PC-3 (cell line): ENCODE measurements around the gene ACTMAP. TPM values are rescaled to one million over a fixed set of nuclear protein-coding genes. Genes with fewer than 3 reads are reported as not detected.

Experiments
- ATAC-seq: fragments of 200-7000 bp; cut with Tn5 transposase; 2 replicates; pipeline ENCODE4 v1.9.1; 2020; ENCODE audit warnings: mild to moderate bottlenecking, moderate library complexity
- BruUV-seq: library from RNA; stranded (reverse); fragments of 400-500 nt; replicated peaks from 2 replicates; lab custom pipeline; 2021; lab: Mats Ljungman, UMichigan
- CTCF ChIA-PET: fragments of 300-600 bp; sonication (Branson Sonifier 250); formaldehyde crosslinking; loops from one replicate; lab custom pipeline; 2022; ENCODE audit warnings: antibody characterized with exemption; lab: Charles Lee
- POLR2A ChIA-PET: fragments of 300-600 bp; sonication (Branson Sonifier 250); formaldehyde crosslinking; loops from one replicate; lab custom pipeline; 2022; ENCODE audit warnings: antibody characterized with exemption; ENCODE audit not compliant: unreplicated experiment; lab: Charles Lee
- DNase-seq: peaks from one replicate; pipeline ENCODE4 v3.0.0-alpha.2; 2015
- H2AFZ ChIP-seq: fragments of 300-600 bp; sonication (generic); 2 replicates; pipeline ENCODE4 v1.6.0; 2016; ENCODE audit warnings: antibody characterized with exemption, low read length
- H3F3A ChIP-seq: fragments of 300-600 bp; sonication (generic); one replicate; pipeline ENCODE4 v1.6.0; 2017; ENCODE audit warnings: antibody characterized with exemption, low read length, control low read depth, mild to moderate bottlenecking; ENCODE audit not compliant: unreplicated experiment
- H3K27ac ChIP-seq: fragments of 300-600 bp; sonication (generic); 2 replicates; pipeline ENCODE4 v1.5.1; 2016; ENCODE audit warnings: mild to moderate bottlenecking, low read length
- H3K27me3 ChIP-seq: fragments of 300-600 bp; sonication (generic); 2 replicates; pipeline ENCODE4 v1.6.1; 2016; ENCODE audit warnings: low read length, mixed read lengths
- H3K36me3 ChIP-seq: fragments of 300-600 bp; sonication (generic); 2 replicates; pipeline ENCODE4 v1.6.1; 2016; ENCODE audit warnings: low read depth, mixed run types, low read length, mixed read lengths
- H3K4me1 ChIP-seq: fragments of 300-600 bp; sonication (generic); 2 replicates; pipeline ENCODE4 v1.5.1; 2016; ENCODE audit warnings: low read length; ENCODE audit not compliant: insufficient read depth
- H3K4me2 ChIP-seq: fragments of 300-600 bp; sonication (generic); 2 replicates; pipeline ENCODE4 v1.6.0; 2016; ENCODE audit warnings: low read length
- H3K4me3 ChIP-seq: fragments of 300-600 bp; sonication (generic); 2 replicates; pipeline ENCODE4 v1.5.1; 2016; ENCODE audit warnings: mild to moderate bottlenecking, low read length, mixed read lengths
- H3K79me2 ChIP-seq: fragments of 300-600 bp; sonication (generic); 2 replicates; pipeline ENCODE4 v1.6.1; 2017; ENCODE audit warnings: low read length, mixed read lengths
- H3K9ac ChIP-seq: fragments of 300-600 bp; sonication (generic); 2 replicates; pipeline ENCODE4 v1.6.0; 2016; ENCODE audit warnings: mild to moderate bottlenecking, low read length
- H3K9me2 ChIP-seq: fragments of 300-600 bp; sonication (generic); replicated peaks from 2 replicates; pipeline ENCODE4 v1.6.1; 2016; ENCODE audit warnings: mixed run types, low read length, mixed read lengths
- H3K9me3 ChIP-seq: fragments of 300-600 bp; sonication (generic); 2 replicates; pipeline ENCODE4 v1.6.1; 2016; ENCODE audit warnings: low read length, mixed read lengths
- H4K20me1 ChIP-seq: fragments of 300-600 bp; sonication (generic); 2 replicates; pipeline ENCODE4 v1.6.1; 2016; ENCODE audit warnings: low read length, mixed read lengths
- CTCF ChIP-seq: fragments of 300-600 bp; sonication (generic); conservative IDR thresholded peaks from 2 replicates; pipeline ENCODE4 v1.5.1; 2017; ENCODE audit warnings: antibody characterized with exemption, low read depth, mild to moderate bottlenecking, low read length
- EZH2 ChIP-seq: fragments of 300-600 bp; sonication (generic); IDR thresholded peaks from one replicate; pipeline ENCODE4 v1.6.1; 2017; ENCODE audit warnings: antibody characterized with exemption, mild to moderate bottlenecking, low read length; ENCODE audit not compliant: unreplicated experiment
- EZH2phosphoT487 ChIP-seq: fragments of 300-600 bp; sonication (generic); IDR thresholded peaks from 2 replicates; pipeline ENCODE4 v1.6.1; 2018; ENCODE audit warnings: mild to moderate bottlenecking, antibody characterized with exemption, low read length, borderline replicate concordance
- intact Hi-C: fragments of 100-400 bp; cut with micrococcal nuclease; formaldehyde crosslinking; loops from 2 replicates; pipeline ENCODE4 v1.9.0; 2023
- total RNA-seq: library from RNA; depleted of rRNA; stranded (reverse); fragments of >200 nt; gene quantifications from 2 replicates; pipeline ENCODE4 v1.2.3, GENCODE V29; 2014

ACTMAP gene
- total RNA-seq, 1 experiment from 2014 or later = 0.40 TPM

GRCh38 chr19:40777645-40777936, 27.3 kb upstream of the ACTMAP start:
- TF ChIP-seq CTCF (no peak), EZH2phosphoT487 (no peak), EZH2 (no peak)
- H3K27ac ChIP-seq = peak overlapping the region; percentile 72
- H3K79me2 ChIP-seq = no peaks in the 10 kb centered on the region
- peak overlapping the region; percentile 74 for H3K4me3 ChIP-seq
- no peaks in the 10 kb centered on the region for H3K9me2 ChIP-seq
- no peaks in the 10 kb centered on the region for H3F3A ChIP-seq
- H3K4me1 ChIP-seq = peaks cover 13% of the 10 kb centered on the region; the same call in 1 of the 2 replicates
- peak overlapping the region; percentile 58 for H3K9ac ChIP-seq
- peak overlapping the region; percentile 95 for H2AFZ ChIP-seq
- intact Hi-C loops = no loop called here
- H3K9me3 ChIP-seq = no peaks in the 10 kb centered on the region
- H3K4me2 ChIP-seq = peak overlapping the region; percentile 98
- TSS peak; percentile 98 for BruUV-seq
- ChIA-PET POLR2A (interaction anchor here (0.5 to 1.0 kb wide), 3 partner anchors 11 to 1072 kb away, joined by 3 to 7 read pairs (median 3); partner anchors contain the start of genes ACTMAP and SNRPA), CTCF (interaction anchor here (0.7 to 0.8 kb wide), 2 partner anchors 21 to 131 kb away, joined by 3 read pairs; partner anchors contain the start of gene EGLN2)
- no peak for ATAC-seq
- no peaks in the 10 kb centered on the region for H4K20me1 ChIP-seq
- no peak for DNase-seq
- H3K27me3 ChIP-seq = no peaks in the 10 kb centered on the region
- no peaks in the 10 kb centered on the region for H3K36me3 ChIP-seq

- intact Hi-C loops = no loop called here
- ATAC-seq = peak; percentile 76
These were observed 26.8 kb upstream of the ACTMAP start for GRCh38 chr19:40776932-40777644.

More at GRCh38 chr19:40776932-40777644, 26.8 kb upstream of the ACTMAP start:
- Histone ChIP-seq H3K4me2 (peak overlapping the region; percentile 98), H3F3A (no peaks in the 10 kb centered on the region), H3K4me1 (peaks cover 13% of the 10 kb centered on the region; the same call in 1 of the 2 replicates), H2AFZ (peak overlapping the region; percentile 95), H3K27me3 (no peaks in the 10 kb centered on the region), H4K20me1 (no peaks in the 10 kb centered on the region), H3K36me3 (no peaks in the 10 kb centered on the region), H3K4me3 (peak overlapping the region; percentile 74), H3K79me2 (no peaks in the 10 kb centered on the region), H3K9me3 (no peaks in the 10 kb centered on the region), H3K9me2 (no peaks in the 10 kb centered on the region), H3K27ac (peak overlapping the region; percentile 72), H3K9ac (peak overlapping the region; percentile 58)
- POLR2A ChIA-PET = interaction anchor here (0.5 to 1.0 kb wide), 3 partner anchors 12 to 1073 kb away, joined by 3 to 7 read pairs (median 3); partner anchors contain the start of genes ACTMAP and SNRPA
- peak; percentile 85 for DNase-seq
- no TSS peak for BruUV-seq
- TF ChIP-seq EZH2phosphoT487 = no peak
- TF ChIP-seq EZH2 = no peak
- TF ChIP-seq CTCF = no peak
- CTCF ChIA-PET = interaction anchor here (0.7 to 0.8 kb wide), 2 partner anchors 22 to 131 kb away, joined by 3 read pairs; partner anchors contain the start of gene EGLN2
